HG03097 (cell line): ENCODE results near the gene CALN1.

Experiments
- ATAC-seq: cut with Tn5 transposase; IDR thresholded peaks from one replicate; pipeline ENCODE4 v1.9.1; 2021; ENCODE audit not compliant: unreplicated experiment, low FRiP score

The CALN1 gene

DNA sequence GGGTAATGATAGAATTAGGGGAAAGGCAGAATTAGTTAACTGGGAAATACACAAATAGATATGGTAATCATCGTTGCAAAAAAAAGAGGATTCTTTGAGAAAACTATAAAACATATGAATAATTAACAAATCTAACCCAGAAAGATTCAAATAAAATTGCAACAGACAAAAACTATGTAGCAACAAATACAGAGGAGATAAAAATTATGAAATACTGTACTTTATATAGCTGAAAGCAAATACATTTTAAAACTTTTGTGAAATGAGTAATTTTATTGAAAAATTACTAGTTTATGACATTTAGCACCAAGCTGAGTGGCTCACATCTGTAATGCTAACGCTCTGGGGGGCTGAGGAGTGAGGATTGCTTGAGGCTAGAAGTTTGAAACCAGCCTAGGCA lies 356.7 kb downstream of the CALN1 start:
- ATAC-seq, result no peak

DNA sequence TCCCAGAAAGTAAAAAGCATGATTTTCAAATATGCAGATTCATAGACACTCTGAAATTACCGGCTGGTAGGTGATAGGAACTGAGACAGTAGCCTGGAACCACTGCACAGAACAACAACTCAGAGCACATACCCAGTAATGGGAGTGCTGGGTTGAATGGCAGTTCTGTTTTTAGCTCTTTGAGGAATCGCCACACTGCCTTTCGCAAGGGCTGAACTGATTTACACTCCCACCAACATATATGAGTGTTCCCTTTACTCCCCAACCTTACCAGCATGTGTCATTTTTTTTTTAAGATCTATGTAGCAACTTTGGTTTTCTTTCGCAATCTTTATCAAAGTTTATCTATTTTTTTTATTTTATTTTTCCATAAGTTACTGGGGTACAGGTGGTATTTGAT lies 358.8 kb downstream of the CALN1 start:
- ATAC-seq, result no peak

DNA sequence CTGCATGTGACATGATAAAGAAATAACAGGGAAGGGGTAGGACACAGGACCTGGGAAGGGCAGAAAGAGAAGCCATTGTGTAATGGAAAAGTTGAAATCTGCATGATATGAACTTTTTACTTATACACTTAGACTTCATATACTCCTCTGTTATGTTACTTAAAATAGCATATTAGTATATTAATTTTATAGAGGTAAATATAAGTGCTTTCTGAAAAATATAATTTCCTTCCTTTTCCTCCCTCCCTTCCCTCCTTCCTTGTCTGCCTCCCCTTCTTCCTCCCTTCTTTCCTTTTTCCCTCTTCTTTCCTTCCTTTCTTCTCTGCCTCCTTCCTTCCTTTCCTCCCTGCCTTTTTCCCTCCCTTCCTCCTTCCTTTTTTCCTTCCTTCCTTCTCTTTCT lies 363.7 kb downstream of the CALN1 start:
- ATAC-seq, result no peak

DNA sequence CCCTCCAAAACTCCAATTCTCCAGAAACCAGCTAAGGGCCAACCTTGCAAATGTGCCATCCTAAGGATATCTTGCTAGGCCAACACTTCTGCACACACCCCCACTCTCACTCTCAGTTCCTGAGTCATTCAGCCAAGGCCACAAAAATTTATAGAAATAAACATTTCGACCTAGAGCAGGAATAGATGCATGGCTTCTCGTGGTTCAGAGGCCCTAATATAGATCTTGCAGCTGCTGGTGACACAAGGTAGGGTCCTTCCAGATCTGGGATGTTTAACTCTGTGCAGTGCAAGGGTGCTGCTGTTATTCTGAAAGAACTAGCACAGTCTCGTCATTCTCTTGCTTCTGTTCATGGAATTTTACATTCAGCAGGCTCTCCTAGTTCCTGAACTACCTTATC lies 369.3 kb downstream of the CALN1 start:
- no peak for ATAC-seq

DNA sequence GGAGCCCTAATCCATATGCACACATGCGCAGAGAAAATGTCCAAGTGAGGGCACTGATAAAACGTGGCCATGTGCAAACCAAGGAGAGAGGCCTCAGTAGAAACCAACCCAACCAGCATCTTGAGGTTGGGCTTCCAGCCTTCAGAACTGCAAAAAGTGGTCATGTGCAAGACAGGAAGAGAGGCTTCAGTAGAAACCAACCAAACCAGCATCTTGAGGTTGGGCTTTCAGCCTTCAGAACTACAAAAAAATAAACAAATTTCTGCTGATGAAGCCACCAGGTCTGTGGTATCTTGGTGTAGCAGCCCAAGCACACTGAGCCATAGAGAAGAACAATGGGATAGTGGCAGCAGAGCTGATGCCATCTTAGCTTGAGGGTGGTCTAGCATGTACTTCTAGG lies 371.5 kb downstream of the CALN1 start:
- ATAC-seq, result no peak

DNA sequence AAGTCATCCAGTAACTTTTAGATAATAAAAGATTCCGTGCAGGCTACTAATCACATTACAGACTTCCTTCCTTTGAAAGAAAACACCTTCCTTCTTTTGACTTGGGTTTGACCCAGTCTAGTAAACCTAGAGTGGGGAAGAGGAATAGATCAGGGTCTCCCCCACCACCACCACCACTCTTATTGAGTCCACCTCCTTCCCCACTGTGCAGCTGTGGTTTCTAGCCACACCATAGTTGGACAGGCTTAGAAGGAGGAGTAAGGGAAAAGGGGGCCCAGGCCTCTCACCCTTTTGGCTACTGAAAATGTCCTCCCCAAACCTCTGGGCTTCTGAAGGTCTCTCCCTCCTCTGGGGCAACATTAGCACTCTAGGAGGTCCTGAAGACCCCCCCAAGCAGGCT lies 372.7 kb downstream of the CALN1 start:
- no peak for ATAC-seq

DNA sequence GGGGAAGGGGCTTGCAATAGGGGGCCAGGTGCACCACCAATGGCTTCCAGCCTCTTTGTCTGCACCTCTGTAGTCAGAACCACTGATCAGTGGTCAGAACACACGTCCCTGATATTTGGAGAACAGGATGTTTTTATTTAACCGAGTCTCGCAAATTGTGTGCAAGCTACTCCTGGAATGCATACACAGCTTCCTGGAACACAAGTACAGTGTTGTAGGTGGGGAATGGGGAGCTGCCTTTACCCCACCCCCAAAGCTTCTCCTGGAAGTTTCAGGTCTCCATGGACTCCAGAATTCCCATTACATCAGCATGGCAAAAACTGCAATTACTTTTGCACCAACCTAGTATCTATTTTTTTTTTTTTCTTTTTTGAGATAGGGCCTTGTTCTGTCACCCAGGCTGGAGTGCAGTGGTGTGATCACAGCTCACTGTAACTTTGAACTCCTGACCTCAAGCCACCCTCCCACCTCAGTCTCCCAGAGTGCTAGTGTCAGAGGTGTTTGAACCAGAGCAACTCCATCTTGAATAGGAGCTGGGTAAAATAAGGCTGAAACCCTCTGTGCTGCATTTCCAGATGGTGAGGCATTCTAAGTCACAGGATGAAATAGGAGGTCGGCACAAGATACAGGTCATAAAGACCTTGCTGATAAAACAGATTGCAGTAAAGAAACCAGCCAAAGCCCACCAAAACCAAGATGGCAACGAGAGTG lies 374.0 kb downstream of the CALN1 start:
- ATAC-seq, result no peak

DNA sequence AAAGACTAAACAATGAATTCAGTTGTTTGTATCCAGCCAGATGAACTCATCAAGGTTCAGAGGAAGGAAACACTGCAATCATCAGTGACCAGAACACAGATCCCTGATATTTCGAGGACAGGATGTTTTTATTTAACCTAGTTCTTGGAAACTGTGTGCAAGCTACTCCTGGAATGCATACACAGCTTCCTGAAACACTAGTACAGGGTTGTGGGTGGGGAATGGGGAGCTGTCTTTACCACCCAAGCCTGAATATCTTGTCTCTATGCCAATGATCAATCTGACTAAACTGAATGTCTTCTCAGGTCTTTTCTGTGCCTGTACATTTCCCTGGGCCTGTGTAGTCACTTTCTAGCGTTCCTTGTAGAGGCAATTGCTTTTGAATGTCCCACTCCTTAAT lies 374.6 kb downstream of the CALN1 start:
- ATAC-seq, result no peak

DNA sequence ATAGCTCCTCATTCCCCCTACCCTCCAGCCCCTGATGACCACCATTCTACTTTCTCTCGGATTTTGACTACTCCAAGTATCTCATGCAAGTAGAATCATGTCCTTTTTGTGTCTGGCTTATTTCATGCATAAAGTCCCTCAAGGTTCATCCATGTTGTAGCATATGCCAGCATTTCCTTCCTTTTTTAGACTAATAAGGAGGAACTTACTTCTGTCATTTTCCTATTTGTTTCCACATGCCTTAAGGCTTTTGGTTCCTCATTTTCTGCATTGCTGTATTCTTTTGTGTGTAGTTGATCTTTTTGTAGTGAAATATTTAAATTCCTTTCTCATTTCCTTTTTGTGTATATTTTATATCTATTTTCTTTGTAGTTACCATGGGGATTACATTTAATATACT lies 376.9 kb downstream of the CALN1 start:
- no peak for ATAC-seq

DNA sequence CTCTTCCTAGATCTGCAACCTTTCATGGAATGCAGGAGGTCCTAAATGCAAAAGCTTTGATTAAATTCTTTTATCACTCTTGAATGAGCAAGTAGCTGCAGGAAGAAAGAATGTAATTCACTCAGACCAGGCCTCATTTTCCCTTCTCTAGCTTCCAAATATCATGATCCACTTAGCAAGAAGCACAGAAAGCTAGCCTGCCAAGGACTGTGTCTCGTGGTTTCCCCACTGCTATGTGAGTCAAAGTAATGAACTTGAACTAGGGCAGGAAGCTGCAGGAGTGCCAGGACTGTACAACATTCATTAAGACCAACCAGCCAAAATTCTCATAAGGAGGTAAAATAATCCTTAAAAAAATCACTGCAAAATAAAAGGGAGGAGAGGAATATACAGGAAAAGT lies 379.2 kb downstream of the CALN1 start:
- ATAC-seq, result no peak

DNA sequence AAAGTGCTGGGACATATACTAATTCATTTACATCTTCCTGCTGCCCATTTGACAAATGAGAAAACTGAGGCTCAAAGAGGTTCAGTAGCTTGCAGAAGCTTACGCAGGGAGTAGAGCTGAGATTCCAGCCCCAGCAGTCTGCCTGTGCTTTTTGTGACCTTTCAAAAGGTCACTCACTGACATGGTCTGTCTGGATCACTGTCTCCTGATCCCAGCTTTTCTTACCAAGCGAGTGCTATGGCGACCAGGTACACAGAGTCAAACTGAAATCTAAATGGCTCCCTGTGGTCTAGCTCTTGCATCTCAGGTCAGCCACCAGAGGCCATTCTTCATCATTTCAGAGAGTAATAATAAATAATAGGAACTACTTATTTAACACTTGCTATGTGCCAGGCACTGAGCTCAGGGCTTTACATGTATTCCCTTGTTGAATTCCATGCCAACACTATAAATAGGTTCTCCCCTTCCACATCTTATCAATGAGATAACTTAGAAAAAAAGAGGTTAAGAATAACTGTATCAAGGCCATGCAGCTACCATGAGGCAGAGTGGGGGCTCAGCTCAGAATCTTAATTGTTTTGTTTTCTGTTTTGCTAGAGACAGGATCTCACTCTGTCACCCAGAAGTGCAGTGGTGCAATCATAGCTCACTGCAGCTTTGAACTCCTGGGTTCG lies 381.0 kb downstream of the CALN1 start:
- ATAC-seq, result no peak

DNA sequence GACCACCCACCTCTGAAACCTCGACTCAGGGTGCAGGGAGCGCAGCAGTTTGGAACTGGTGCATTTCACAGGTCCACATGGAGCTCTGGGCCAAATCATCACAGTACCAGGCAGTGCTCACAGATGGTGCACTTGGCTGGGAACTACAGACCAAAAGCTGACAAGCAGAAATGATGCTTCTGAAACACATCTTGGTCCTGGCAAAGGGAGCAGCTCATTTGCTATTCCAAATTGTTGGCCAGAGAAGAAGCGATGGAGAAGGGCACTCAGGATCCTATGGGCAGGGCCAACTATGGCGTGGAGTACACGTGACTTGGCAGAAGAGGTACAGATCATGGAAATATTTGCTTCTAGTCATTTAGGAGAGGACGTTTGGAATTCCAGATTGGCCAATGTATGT lies 383.9 kb downstream of the CALN1 start:
- ATAC-seq, result no peak

DNA sequence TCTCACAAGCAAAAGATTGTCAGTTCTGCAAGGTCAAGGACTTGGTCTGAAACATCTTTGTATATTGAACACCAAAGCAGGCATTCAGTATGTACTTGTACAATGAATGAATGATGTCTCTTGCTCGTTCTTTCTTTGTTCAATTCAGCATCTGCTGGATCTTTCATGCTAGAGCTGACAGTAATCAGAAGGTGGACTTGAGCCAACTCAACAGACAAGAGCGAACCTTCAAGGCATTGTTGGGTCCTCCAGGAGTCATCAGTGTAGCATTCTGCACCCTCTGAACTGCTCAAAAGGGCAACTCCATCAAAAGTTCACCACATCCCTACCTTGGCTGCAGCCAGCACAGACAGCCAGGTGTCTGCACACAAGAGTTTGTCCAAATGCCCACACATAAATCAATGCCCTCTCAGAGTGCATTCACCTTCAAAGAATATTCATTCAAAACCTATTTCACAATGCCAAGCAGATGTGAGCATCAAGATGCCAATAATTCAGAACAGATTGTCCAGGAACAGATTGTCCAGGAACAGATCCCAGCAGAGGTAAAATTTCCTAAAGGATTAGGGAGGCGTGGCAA lies 386.7 kb downstream of the CALN1 start:
- ATAC-seq, result no peak

DNA sequence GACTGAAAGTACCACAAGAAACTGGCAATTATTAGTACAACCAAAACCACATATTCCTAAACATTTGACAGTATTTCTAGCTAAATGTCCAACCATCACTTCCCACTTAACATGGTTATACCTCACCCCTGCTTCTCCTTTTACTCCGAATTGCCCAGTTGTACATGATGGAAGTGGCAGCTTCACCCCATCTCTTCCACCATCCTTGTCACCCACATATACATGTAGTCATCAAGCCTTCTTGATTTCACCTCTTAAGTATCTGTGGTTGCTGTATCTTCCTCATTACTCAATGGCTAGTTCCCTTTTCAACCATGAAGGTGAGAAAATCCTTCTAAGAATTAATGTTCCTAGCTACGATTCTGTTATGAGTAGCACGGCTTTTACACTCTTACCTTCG lies 388.2 kb downstream of the CALN1 start:
- ATAC-seq, result no peak

DNA sequence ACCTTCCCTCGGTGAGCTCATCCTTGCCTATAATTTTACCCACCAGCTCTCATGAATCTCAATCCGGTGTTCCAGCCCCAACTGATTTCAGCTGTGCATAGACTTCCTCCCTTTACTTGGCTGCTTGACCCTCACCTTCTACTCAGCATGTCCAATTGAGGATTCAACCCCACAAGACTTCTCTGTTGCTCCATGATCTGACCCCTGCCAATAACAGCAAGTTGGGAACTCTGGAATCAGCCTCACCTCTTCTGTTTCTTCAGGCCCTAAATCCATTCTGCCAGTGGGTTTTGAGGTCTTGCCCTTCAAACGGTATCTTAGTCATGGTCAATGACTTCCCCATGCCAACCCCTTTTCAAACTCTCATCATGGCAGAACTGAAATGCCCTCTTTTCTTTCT lies 390.4 kb downstream of the CALN1 start:
- no peak for ATAC-seq

DNA sequence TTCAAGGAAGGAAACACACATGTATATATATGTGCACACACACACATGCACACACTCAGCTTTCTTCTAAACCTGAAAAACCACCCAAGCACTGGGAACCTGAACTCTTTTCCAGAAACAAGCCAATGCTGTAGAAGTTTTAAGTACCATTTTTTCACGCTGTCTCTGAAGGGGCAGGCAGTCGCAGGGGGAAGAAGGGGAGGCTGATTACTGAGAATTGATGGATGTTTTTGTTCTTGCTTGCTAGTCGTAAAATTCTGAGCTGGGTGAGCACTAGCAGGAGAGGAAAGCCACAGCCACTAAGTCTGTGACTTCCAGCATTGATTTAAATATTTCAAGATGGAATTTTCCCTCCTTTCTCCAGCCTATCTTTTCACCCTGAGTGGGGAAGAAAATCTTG lies 391.8 kb downstream of the CALN1 start:
- ATAC-seq, result no peak

DNA sequence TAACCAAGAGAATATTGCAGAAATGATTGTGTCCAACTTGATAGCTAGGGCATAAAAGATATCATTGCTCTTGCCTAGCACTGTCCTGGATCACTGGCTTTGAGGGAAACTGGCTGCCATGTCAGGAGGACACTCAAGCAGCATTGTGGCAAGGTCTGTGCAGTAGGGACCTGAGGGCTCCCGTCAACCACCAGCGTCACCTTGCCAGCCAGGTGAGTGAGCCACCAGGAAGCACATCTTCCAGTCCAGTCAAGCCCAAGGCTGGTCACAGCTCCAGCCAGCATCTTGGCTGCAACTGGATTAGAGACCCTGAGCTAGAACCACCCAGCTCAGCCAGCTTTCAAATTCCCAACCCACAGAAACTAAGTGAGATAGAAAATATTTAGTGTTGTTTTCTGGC lies 392.7 kb downstream of the CALN1 start:
- no peak for ATAC-seq

DNA sequence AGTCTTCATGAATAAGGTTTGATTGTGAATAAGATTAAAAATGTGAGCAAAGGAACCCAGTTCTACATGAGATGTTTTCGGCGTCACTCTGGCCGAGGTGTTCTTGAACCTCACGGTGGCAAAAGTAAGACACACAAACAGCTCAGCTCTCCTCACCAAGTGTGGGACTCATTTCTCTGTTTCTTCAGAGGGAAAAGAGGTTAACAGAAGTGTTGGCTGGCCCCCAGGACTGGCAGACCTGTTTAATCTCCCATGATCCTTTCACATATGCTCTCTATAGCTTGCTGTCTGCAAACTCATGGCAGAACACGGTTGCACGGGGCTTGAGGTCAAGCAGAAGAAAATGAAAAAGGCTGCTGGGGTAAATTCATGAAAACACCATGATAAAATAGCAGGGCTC lies 394.4 kb downstream of the CALN1 start:
- ATAC-seq, result no peak

DNA sequence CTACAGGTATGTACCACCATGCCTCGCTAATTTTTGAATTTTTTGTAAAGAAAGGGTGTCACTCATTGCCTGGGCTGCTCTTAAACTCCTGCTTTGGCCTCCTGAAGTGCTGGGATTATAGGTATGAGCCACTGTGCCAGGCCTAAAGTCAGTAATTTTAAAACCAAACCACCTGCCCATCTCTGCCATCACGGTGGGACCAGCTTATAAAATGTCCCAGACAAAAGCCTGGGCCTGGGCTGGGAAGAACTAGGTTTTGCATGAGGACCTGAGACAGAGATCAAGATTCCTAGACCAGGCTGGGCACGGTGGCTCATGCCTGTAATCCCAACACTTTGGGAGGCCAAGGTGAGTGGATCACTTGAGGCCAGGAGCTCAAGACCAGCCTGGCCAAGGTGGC lies 395.6 kb downstream of the CALN1 start:
- no peak for ATAC-seq

DNA sequence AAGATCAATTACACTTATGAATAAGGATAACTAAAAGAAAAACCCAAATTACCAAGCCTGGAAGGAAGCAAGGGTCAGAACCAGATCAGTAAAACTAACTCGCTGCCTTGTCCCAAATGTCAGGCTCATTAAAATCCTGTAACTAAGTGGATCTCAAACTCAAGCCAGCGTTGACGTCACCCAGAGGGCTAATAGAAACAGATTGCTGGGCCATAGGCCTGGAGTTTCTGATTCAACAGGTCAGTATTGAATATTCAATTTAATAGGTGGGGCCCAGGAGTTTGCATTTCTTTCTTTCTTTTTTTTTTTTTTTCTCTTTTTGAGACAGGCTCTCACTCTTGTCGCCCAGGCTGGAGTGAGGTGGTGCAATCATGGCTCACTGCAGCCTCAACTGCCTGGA lies 397.0 kb downstream of the CALN1 start:
- ATAC-seq, result no peak

DNA sequence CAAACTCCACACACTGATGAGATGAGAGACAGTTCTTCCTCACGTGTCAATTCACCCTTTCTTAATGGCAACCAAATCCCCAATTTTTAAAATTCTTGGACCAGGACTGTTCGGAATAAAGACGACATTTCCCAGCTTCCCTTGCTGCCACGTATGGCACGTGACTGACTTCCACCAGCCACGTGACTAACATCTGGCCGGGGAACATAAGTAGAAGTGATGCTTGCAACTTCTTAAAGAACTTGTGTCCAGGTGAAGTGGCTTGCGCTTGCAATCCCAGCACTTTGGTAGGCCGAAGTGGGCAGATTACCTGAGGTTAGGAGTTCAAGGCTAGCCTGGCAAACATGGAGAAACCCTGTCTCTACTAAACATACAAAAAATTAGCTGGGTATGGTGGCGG lies 405.1 kb downstream of the CALN1 start:
- ATAC-seq, result no peak

DNA sequence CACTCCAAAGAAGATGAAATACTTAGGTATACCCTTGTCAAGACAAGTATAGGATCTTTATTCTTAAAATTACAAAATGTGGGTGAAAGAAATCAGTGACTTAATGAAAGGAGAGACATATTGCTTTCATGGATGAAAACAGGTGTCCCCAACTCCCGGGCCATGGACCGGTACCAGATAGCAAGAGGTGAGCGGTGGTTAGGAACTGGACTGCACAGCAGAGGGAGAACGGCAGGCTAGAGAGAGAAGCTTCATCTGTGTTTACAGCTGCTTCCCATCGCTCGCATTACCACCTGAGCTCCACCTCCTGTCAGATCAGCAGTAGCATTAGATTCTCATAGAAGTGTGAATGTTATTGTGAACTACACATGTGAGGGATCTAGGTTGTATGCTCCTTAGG lies 408.9 kb downstream of the CALN1 start:
- ATAC-seq, result no peak
